ENCODE data around the gene MPPED1. TPM values are rescaled to one million over a fixed set of nuclear protein-coding genes. Genes with fewer than 3 reads are reported as not detected.
A peak's percentile ranks its signal among the peaks of the same experiment; 100 is the strongest.

The MPPED1 gene
- total RNA-seq, 1 donor from 2014 or later, result 0.18 TPM

GRCh38 chr22:43488937-43489336 is 77.1 kb downstream of the MPPED1 start:
- Mint-ChIP-seq H3K36me3 (ENCODE audit: low read depth, unreplicated experiment) (no peaks in the 10 kb centered on the region), H3K9me3 (ENCODE audit: unreplicated experiment) (no peaks in the 10 kb centered on the region), H3K27ac (ENCODE audit: unreplicated experiment) (no peak overlapping the region), H3K4me1 (ENCODE audit: unreplicated experiment) (no peaks in the 10 kb centered on the region), H3K4me3 (ENCODE audit: unreplicated experiment) (no peak overlapping the region), H3K27me3 (ENCODE audit: unreplicated experiment) (peaks cover 3% of the 10 kb centered on the region)
- no peak for TF ChIP-seq CTCF (IDR thresholded peaks at IDR 0.05; ENCODE audit: unreplicated experiment)
- no peak for DNase-seq (ENCODE audit: low spot score)

- H3K4me1 Mint-ChIP-seq (ENCODE audit: unreplicated experiment), result no peaks in the 10 kb centered on the region
- H3K9me3 Mint-ChIP-seq (ENCODE audit: unreplicated experiment), result no peaks in the 10 kb centered on the region
- H3K27ac Mint-ChIP-seq (ENCODE audit: unreplicated experiment), result no peak overlapping the region
- no peak overlapping the region for H3K4me3 Mint-ChIP-seq (ENCODE audit: unreplicated experiment)
- peaks cover 7% of the 10 kb centered on the region for H3K27me3 Mint-ChIP-seq (ENCODE audit: unreplicated experiment)
- TF ChIP-seq CTCF (IDR thresholded peaks at IDR 0.05; ENCODE audit: unreplicated experiment), result no peak
- DNase-seq (ENCODE audit: low spot score), result no peak
- no peaks in the 10 kb centered on the region for H3K36me3 Mint-ChIP-seq (ENCODE audit: low read depth, unreplicated experiment)
Observed at GRCh38 chr22:43490311-43490710, 78.5 kb downstream of the MPPED1 start.

- no peak for TF ChIP-seq CTCF (IDR thresholded peaks at IDR 0.05; ENCODE audit: unreplicated experiment)
- peaks cover 7% of the 10 kb centered on the region for H3K27me3 Mint-ChIP-seq (ENCODE audit: unreplicated experiment)
- peak overlapping the region; percentile 45 for H3K27ac Mint-ChIP-seq (ENCODE audit: unreplicated experiment)
- H3K4me1 Mint-ChIP-seq (ENCODE audit: unreplicated experiment), result no peaks in the 10 kb centered on the region
- no peaks in the 10 kb centered on the region for H3K36me3 Mint-ChIP-seq (ENCODE audit: low read depth, unreplicated experiment)
- no peaks in the 10 kb centered on the region for H3K9me3 Mint-ChIP-seq (ENCODE audit: unreplicated experiment)
- no peak overlapping the region for H3K4me3 Mint-ChIP-seq (ENCODE audit: unreplicated experiment)
- no peak for DNase-seq (ENCODE audit: low spot score)
Observed at GRCh38 chr22:43491177-43491576, 79.4 kb downstream of the MPPED1 start.

GRCh38 chr22:43491737-43492136 is 79.9 kb downstream of the MPPED1 start:
- TF ChIP-seq CTCF (IDR thresholded peaks at IDR 0.05; ENCODE audit: unreplicated experiment), result no peak
- Mint-ChIP-seq H3K4me1 (ENCODE audit: unreplicated experiment) (no peaks in the 10 kb centered on the region), H3K9me3 (ENCODE audit: unreplicated experiment) (no peaks in the 10 kb centered on the region), H3K36me3 (ENCODE audit: low read depth, unreplicated experiment) (no peaks in the 10 kb centered on the region), H3K4me3 (ENCODE audit: unreplicated experiment) (no peak overlapping the region), H3K27me3 (ENCODE audit: unreplicated experiment) (peaks cover 7% of the 10 kb centered on the region), H3K27ac (ENCODE audit: unreplicated experiment) (no peak overlapping the region)
- no peak for DNase-seq (ENCODE audit: low spot score)

- DNase-seq (ENCODE audit: low spot score), result no peak
- peaks cover 7% of the 10 kb centered on the region for H3K27me3 Mint-ChIP-seq (ENCODE audit: unreplicated experiment)
- no peak for TF ChIP-seq CTCF (IDR thresholded peaks at IDR 0.05; ENCODE audit: unreplicated experiment)
- H3K9me3 Mint-ChIP-seq (ENCODE audit: unreplicated experiment), result no peaks in the 10 kb centered on the region
- no peaks in the 10 kb centered on the region for H3K4me1 Mint-ChIP-seq (ENCODE audit: unreplicated experiment)
- H3K36me3 Mint-ChIP-seq (ENCODE audit: low read depth, unreplicated experiment), result no peaks in the 10 kb centered on the region
- no peak overlapping the region for H3K4me3 Mint-ChIP-seq (ENCODE audit: unreplicated experiment)
- H3K27ac Mint-ChIP-seq (ENCODE audit: unreplicated experiment), result no peak overlapping the region
Observed at GRCh38 chr22:43493297-43493696, 81.5 kb downstream of the MPPED1 start.

All from endothelial cell (in vitro differentiated cells).